Coronary artery (tissue), 2 donors: Measurements from ENCODE around the gene HEPACAM.

Experiments used
- DNase-seq: peaks from one replicate; pipeline ENCODE4 v3.0.0-alpha.2; 2017; ENCODE audit warnings: low spot score
- H3K27ac ChIP-seq, 2 donors: fragments of 200-600 bp; sonication (generic); one replicate each; pipeline ENCODE4 v1.5.1; 2016 to 2019
- H3K4me3 ChIP-seq: fragments of 200-600 bp; sonication (generic); 2 replicates; pipeline ENCODE4 v1.5.1; 2016; ENCODE audit warnings: mild to moderate bottlenecking, moderate library complexity
- CTCF ChIP-seq: fragments of 200-600 bp; sonication (generic); IDR thresholded peaks from one replicate; pipeline ENCODE4 v1.5.1; 2019; ENCODE audit warnings: antibody characterized with exemption

The HEPACAM gene

GRCh38 chr11:124943741-124944140 lies 7.9 kb upstream of the HEPACAM start:
- no peak for TF ChIP-seq CTCF
- DNase-seq, result no peak
- Histone ChIP-seq H3K4me3 (no peak overlapping the region), H3K27ac (no peak overlapping the region)

DNA sequence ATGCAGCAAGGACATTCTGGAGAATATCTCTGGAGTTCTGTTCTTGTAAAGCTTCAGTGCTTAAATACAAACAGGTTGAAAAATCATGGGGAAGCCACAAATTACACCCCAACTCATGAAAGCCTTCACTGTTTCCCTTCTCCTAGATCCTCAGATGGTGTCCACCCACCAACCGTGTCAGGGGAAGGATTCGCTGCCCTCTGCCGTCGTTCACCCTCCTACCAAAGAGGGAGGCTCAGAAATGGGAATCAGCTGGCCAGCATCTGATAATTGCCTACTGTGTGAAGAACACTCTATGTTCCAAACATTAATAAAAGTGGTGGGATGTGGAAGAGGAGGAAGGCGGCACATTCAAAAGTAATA lies 7.4 kb upstream of the HEPACAM start:
- no peak overlapping the region for H3K4me3 ChIP-seq
- no peak overlapping the region for H3K27ac ChIP-seq
- no peak for TF ChIP-seq CTCF
- no peak for DNase-seq

DNA sequence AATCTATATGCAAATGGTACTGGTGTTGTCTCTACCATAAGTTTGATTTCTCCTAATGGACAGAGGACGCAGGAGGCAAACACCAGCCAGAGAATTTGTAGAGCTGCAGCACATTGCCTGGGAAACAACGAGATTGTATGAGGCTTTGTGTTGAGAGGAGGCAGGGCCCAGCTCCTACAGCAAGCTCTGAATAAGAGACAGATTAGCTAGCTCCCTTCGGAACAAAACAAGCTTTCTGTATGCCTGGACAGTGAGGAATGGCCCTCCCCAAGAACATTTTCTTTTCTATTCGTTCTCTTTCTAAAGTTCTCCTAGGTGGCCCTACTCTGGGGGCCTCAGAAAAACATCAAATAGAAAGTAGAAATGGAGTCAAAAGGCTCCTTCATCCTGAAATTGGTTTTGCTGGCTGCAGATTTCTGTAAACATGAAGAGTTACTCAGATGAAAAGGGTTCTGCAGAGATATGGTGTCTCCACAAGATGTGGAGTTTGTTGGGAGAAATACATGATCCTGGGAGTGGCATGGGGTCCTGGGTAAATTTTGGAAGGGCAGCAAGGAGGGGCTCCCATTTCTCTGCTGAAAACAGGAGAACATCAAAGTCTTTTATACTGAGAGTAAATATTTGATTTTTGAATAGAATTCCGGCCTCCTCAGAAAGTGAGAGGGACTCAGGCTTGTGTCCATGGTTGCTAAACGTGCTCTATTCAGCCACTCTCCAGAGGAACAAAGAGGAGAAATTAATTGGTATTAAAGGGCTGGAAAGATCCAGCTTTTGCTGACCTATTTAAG lies 6.8 kb upstream of the HEPACAM start:
- H3K27ac ChIP-seq, result no peak overlapping the region
- no peak overlapping the region for H3K4me3 ChIP-seq
- DNase-seq, result no peak
- no peak for TF ChIP-seq CTCF

DNA sequence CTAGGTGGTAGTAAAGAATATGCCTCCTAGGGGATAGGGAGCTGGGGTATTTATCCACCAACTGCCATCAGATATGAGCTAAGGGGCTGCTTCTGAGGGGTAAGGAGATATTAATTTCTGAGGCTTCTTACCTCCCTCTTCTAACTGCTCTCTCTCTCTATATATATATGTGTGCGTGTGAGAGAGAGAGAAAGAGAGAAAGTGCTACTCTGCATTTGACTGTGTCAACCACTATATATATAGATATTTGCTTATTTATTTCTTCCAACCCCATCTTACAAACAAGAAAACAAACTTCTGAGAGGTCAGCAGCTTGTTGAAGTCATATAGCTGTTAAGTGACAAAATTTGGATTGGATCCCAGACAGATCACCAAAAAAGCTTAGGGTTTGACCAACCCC lies 5.9 kb upstream of the HEPACAM start:
- no peak overlapping the region for H3K4me3 ChIP-seq
- no peak for DNase-seq
- no peak for TF ChIP-seq CTCF
- H3K27ac ChIP-seq, result no peak overlapping the region

GRCh38 chr11:124938970-124939369 lies 3.1 kb upstream of the HEPACAM start:
- H3K27ac ChIP-seq, result no peak overlapping the region
- DNase-seq, result no peak
- no peak for TF ChIP-seq CTCF
- H3K4me3 ChIP-seq, result no peak overlapping the region

DNA sequence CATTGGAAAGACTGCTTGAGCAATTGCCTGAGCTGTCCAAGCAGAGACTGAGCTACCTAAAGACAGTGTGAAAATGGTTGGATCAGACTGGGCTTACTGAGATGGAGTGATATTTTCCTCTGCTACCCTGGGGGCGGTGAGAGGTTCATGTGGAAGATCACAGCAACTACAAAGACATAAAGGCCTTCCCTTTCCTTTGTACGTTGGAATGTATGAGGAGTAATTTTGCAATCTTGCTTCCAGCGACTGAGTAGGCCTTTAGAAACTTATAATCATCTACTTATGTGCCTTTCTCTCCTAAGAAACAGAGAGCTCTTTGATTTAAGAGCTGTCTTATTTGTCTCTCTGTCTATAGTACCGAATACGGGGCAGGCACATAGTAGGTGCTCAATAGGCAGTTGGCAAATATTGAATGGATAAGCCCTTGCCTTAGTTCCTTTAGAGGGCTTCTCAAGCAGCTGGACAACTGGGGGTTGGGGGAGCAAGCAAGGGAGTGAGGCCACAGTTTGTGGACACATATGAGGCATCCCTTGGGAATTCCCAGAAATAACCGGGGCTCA lies 2.4 kb upstream of the HEPACAM start:
- no peak for TF ChIP-seq CTCF
- DNase-seq, result no peak
- Histone ChIP-seq H3K4me3 (no peak overlapping the region), H3K27ac (no peak overlapping the region)

- H3K27ac ChIP-seq, result no peak overlapping the region
- DNase-seq, result no peak
- TF ChIP-seq CTCF, result no peak
Measured at GRCh38 chr11:124937336-124937935, 1.6 kb upstream of the HEPACAM start.

More at GRCh38 chr11:124937336-124937935, 1.6 kb upstream of the HEPACAM start:
- no peak overlapping the region for H3K4me3 ChIP-seq
